HepG2 (cell line): ENCODE data around the gene TMEM39A. TPM values are rescaled to one million over a fixed set of nuclear protein-coding genes. Genes with fewer than 3 reads are reported as not detected.

Source experiments
- ARHGAP35 ChIP-seq: sonication (generic); formaldehyde crosslinking; IDR thresholded peaks from 2 replicates; pipeline ENCODE4 v1.9.0; 2022; ENCODE audit warnings: mild to moderate bottlenecking, inconsistent platforms, moderate library complexity, missing genetic modification reagents, borderline replicate concordance
- ATRX ChIP-seq: sonication (generic); formaldehyde crosslinking; IDR thresholded peaks from 2 replicates; pipeline ENCODE4 v1.4.0; 2020; ENCODE audit warnings: missing genetic modification reagents, borderline replicate concordance
- BRCA1 ChIP-seq: sonication (generic); formaldehyde crosslinking; IDR thresholded peaks from 2 replicates; pipeline ENCODE4 v1.4.0; 2020; ENCODE audit warnings: missing genetic modification reagents
- GPN1 ChIP-seq: sonication (generic); formaldehyde crosslinking; IDR thresholded peaks from 2 replicates; pipeline ENCODE4 v1.5.1; 2020; ENCODE audit warnings: missing genetic modification reagents, borderline replicate concordance
- MLLT10 ChIP-seq: sonication (generic); formaldehyde crosslinking; IDR thresholded peaks from 2 replicates; pipeline ENCODE4 v1.4.0; 2020; ENCODE audit warnings: missing genetic modification reagents
- ZBTB3 ChIP-seq: sonication (generic); formaldehyde crosslinking; IDR thresholded peaks from 2 replicates; pipeline ENCODE4 v1.4.0; 2020; ENCODE audit warnings: low read depth, mild to moderate bottlenecking, moderate library complexity, missing genetic modification reagents, borderline replicate concordance
- ZFX ChIP-seq: sonication (generic); formaldehyde crosslinking; IDR thresholded peaks from 2 replicates; pipeline ENCODE4 v1.4.0; 2020; ENCODE audit warnings: mild to moderate bottlenecking, low read depth, missing genetic modification reagents, moderate library complexity
- ZNF10 ChIP-seq: sonication (generic); formaldehyde crosslinking; IDR thresholded peaks from 2 replicates; pipeline ENCODE4 v1.4.0; 2020; ENCODE audit warnings: mild to moderate bottlenecking, low read depth, missing genetic modification reagents, borderline replicate concordance
- ZNF7 ChIP-seq: IDR thresholded peaks from 2 replicates; pipeline ENCODE4 v1.6.1; 2016; ENCODE audit warnings: missing biosample characterization, missing genetic modification reagents
- polyA plus RNA-seq, 8 experiments: library from polyadenylated mRNA; depleted of rRNA in 3 of 8; stranded (reverse) in 7 of 8; unstranded in 1 of 8; fragments of >200 nt; fragmentation: Illumina TruSeq in 4 of 8; extraction: Trizol in 4 of 8; gene quantifications; 2 replicates each; pipeline versions ENCODE4 v1.2.1 to v1.2.3, GENCODE V29; 2011 to 2016; ENCODE audit warnings: low read depth in 4 of 8, missing spikeins in 1 of 8, mixed read lengths in 1 of 8; ENCODE audit not compliant: insufficient read depth in 1 of 8
- total RNA-seq, 5 experiments: library from RNA; depleted of rRNA; stranded (reverse); fragments of >200 nt; fragmentation: Illumina TruSeq; extraction: Trizol; gene quantifications; 2 replicates each; pipeline ENCODE4 v1.2.3, GENCODE V29; 2016; ENCODE audit warnings: low read depth in 1 of 5
- TF ChIP-seq, protein P1 (sequence below): sonication (generic); formaldehyde crosslinking; IDR thresholded peaks from 2 replicates; pipeline ENCODE4 v1.5.1; 2020; ENCODE audit warnings: mild to moderate bottlenecking, missing genetic modification reagents, borderline replicate concordance
- TF ChIP-seq, protein P2 (sequence below), 2 experiments: sonication (generic) in 1 of 2; formaldehyde crosslinking in 1 of 2; IDR thresholded peaks; 2 replicates each; pipeline versions ENCODE4 v1.6.1 to v1.9.0; 2014 to 2022; ENCODE audit warnings: antibody characterized with exemption in 1 of 2, borderline replicate concordance in 1 of 2, inconsistent platforms in 1 of 2, low read depth in 1 of 2, missing genetic modification reagents in 1 of 2
- TF ChIP-seq, protein P3 (sequence below): sonication (generic); formaldehyde crosslinking; IDR thresholded peaks from 2 replicates; pipeline ENCODE4 v1.4.0; 2020; ENCODE audit warnings: missing genetic modification reagents

TMEM39A gene
- total and polyA plus RNA-seq, 2 of the 13 experiments (the other 11 are each of a cell fraction or from before 2014, with no cell fraction given) = 55.8 to 64.9 TPM

DNA sequence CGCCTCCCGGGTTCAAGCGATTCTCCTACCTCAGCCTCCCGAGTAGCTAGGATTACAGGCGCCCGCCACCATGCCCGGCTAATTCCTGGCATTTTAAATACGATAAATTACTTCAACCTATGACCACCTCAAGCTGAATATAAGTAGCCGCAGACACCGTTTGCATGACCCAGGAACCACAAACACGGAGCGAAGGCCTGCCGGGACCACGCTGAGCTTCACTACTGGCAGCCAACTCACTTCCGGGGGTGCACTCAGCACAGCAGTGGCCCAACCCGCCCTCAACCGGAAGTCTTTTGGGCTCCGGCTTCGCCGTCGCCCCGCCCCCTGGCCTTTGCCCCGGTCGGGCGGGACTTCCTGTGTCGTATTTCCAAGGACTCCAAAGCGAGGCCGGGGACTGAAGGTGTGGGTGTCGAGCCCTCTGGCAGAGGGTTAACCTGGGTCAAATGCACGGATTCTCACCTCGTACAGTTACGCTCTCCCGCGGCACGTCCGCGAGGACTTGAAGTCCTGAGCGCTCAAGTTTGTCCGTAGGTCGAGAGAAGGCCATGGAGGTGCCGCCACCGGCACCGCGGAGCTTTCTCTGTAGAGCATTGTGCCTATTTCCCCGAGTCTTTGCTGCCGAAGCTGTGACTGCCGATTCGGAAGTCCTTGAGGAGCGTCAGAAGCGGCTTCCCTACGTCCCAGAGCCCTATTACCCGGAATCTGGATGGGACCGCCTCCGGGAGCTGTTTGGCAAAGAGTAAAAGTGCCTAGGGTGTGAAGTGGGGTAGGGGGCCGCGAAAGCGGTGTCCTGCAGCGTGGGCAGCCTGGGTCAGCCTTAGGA, 35.0 kb upstream of the TMEM39A start, which contains the start of gene TIMMDC1 (continued):
- TF ChIP-seq MLLT10 (no peak), ZNF10 (CRISPR knock-in tag) (no peak), ZBTB3 (CRISPR knock-in tag) (no peak), BRCA1 (no peak), ZNF7 (CRISPR knock-in tag) (no peak), ATRX (no peak), GPN1 (CRISPR knock-in tag) (no peak), ZFX (CRISPR knock-in tag) (peak; percentile 93), ARHGAP35 (CRISPR knock-in tag) (peak; percentile 32; the same call in 1 of the 2 replicates)
- TF ChIP-seq, protein P1, sequence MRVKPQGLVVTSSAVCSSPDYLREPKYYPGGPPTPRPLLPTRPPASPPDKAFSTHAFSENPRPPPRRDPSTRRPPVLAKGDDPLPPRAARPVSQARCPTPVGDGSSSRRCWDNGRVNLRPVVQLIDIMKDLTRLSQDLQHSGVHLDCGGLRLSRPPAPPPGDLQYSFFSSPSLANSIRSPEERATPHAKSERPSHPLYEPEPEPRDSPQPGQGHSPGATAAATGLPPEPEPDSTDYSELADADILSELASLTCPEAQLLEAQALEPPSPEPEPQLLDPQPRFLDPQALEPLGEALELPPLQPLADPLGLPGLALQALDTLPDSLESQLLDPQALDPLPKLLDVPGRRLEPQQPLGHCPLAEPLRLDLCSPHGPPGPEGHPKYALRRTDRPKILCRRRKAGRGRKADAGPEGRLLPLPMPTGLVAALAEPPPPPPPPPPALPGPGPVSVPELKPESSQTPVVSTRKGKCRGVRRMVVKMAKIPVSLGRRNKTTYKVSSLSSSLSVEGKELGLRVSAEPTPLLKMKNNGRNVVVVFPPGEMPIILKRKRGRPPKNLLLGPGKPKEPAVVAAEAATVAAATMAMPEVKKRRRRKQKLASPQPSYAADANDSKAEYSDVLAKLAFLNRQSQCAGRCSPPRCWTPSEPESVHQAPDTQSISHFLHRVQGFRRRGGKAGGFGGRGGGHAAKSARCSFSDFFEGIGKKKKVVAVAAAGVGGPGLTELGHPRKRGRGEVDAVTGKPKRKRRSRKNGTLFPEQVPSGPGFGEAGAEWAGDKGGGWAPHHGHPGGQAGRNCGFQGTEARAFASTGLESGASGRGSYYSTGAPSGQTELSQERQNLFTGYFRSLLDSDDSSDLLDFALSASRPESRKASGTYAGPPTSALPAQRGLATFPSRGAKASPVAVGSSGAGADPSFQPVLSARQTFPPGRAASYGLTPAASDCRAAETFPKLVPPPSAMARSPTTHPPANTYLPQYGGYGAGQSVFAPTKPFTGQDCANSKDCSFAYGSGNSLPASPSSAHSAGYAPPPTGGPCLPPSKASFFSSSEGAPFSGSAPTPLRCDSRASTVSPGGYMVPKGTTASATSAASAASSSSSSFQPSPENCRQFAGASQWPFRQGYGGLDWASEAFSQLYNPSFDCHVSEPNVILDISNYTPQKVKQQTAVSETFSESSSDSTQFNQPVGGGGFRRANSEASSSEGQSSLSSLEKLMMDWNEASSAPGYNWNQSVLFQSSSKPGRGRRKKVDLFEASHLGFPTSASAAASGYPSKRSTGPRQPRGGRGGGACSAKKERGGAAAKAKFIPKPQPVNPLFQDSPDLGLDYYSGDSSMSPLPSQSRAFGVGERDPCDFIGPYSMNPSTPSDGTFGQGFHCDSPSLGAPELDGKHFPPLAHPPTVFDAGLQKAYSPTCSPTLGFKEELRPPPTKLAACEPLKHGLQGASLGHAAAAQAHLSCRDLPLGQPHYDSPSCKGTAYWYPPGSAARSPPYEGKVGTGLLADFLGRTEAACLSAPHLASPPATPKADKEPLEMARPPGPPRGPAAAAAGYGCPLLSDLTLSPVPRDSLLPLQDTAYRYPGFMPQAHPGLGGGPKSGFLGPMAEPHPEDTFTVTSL (CRISPR knock-in tag) = peak; percentile 44; the same call in 1 of the 2 replicates
- TF ChIP-seq, protein P2, sequence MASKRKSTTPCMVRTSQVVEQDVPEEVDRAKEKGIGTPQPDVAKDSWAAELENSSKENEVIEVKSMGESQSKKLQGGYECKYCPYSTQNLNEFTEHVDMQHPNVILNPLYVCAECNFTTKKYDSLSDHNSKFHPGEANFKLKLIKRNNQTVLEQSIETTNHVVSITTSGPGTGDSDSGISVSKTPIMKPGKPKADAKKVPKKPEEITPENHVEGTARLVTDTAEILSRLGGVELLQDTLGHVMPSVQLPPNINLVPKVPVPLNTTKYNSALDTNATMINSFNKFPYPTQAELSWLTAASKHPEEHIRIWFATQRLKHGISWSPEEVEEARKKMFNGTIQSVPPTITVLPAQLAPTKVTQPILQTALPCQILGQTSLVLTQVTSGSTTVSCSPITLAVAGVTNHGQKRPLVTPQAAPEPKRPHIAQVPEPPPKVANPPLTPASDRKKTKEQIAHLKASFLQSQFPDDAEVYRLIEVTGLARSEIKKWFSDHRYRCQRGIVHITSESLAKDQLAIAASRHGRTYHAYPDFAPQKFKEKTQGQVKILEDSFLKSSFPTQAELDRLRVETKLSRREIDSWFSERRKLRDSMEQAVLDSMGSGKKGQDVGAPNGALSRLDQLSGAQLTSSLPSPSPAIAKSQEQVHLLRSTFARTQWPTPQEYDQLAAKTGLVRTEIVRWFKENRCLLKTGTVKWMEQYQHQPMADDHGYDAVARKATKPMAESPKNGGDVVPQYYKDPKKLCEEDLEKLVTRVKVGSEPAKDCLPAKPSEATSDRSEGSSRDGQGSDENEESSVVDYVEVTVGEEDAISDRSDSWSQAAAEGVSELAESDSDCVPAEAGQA (IDR thresholded peaks at IDR 0.05; ENCODE audit: low read depth) = peak; percentile 20; the same call in 1 of the 2 replicates
- TF ChIP-seq, protein P2 (CRISPR knock-in tag; IDR thresholded peaks at IDR 0.05; ENCODE audit: borderline replicate concordance) = no peak
- TF ChIP-seq, protein P3, sequence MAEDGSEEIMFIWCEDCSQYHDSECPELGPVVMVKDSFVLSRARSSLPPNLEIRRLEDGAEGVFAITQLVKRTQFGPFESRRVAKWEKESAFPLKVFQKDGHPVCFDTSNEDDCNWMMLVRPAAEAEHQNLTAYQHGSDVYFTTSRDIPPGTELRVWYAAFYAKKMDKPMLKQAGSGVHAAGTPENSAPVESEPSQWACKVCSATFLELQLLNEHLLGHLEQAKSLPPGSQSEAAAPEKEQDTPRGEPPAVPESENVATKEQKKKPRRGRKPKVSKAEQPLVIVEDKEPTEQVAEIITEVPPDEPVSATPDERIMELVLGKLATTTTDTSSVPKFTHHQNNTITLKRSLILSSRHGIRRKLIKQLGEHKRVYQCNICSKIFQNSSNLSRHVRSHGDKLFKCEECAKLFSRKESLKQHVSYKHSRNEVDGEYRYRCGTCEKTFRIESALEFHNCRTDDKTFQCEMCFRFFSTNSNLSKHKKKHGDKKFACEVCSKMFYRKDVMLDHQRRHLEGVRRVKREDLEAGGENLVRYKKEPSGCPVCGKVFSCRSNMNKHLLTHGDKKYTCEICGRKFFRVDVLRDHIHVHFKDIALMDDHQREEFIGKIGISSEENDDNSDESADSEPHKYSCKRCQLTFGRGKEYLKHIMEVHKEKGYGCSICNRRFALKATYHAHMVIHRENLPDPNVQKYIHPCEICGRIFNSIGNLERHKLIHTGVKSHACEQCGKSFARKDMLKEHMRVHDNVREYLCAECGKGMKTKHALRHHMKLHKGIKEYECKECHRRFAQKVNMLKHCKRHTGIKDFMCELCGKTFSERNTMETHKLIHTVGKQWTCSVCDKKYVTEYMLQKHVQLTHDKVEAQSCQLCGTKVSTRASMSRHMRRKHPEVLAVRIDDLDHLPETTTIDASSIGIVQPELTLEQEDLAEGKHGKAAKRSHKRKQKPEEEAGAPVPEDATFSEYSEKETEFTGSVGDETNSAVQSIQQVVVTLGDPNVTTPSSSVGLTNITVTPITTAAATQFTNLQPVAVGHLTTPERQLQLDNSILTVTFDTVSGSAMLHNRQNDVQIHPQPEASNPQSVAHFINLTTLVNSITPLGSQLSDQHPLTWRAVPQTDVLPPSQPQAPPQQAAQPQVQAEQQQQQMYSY (CRISPR knock-in tag) = no peak
